GM19463 (cell line): ENCODE measurements around the gene GTF2H1.
"Not testable (repeated sequence)": the region's sequence is repeated elsewhere in the genome, so short reads cannot be mapped to it uniquely, and the experiment has no call there.

Experiments
- ATAC-seq: cut with Tn5 transposase; IDR thresholded peaks from one replicate; pipeline ENCODE4 v1.9.1; 2021; ENCODE audit warnings: mild to moderate bottlenecking, moderate library complexity; ENCODE audit not compliant: unreplicated experiment

The GTF2H1 gene

DNA sequence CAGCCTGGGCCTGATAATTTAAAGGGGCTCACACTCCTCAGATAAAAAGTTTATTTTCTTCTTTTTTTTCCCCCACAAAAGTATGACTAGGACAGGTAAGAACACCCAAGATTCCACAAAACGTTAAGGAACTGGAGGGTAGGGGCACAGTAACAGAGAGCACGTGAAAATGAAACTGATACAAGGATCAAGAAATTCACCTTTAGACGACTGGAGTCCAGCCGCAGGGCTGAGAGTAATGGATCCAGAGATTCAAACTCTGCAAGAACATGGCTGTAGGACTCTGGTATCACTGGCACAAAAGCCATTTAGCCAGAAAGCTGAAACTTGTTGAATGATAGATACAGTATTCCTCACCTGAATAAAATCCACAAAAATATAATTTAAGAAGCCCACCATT, 4.8 kb upstream of the GTF2H1 start:
- no peak for ATAC-seq

GRCh38 chr11:18319914-18320313, 2.5 kb upstream of the GTF2H1 start:
- ATAC-seq, result no peak

DNA sequence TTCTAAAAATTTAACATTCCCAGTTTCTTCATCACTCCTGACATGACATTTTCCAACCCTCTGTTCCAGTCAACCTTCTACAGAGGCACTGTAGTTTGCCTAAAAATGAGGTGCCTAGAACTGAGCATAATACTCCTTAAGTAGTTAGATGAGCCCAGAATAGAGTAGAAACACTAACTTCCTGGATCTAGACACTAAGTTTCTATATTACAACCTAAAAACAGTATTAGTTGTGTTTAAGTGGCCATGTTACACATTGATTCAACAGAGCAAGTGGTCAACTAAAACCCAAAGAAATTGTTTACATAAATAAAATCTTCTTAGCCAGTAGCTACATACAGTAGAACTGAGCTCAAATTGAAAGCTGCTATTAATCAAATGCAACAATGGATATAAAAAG, 1.8 kb upstream of the GTF2H1 start:
- ATAC-seq, result no peak

GRCh38 chr11:18321578-18321968, 794 bp upstream of the GTF2H1 start:
- ATAC-seq, result peak; percentile 1

DNA sequence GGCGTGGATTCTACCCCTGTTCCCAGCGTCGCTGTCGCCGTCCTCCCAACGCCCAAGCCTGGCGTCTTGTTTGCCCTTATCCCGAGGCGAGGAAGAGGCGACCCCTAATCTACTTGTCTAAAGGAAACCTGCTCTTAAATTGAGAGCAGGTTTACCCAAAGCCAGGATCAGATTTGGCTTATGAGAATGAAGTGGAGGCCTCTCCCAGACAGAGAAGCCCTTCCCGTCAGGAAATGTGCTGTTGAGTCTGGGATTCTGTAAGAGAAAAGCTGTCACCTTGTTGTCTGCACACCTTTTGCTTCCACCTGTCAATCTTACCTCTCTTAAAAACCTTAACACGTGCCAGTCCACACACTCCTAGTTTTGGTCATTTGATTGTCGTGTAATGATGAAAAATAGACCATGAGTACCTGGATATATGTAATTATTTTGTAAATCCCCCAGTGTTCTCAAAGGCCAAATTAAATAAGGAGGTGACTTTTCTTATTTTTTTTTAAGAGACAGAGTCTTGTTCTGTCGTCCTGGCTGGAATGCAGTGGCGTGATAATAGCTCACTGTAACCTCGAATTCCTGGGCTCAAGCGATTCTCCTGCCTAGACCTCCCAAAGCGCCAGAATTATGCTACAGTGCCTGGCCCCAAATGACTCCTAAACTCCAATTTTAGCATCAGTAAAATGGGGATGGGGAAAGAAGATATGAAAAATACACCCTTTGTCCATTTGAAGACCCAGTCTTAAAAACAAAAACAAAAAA, 627 bp downstream of the GTF2H1 start:
- no peak for ATAC-seq

- ATAC-seq, result not testable (repeated sequence)
Measured at GRCh38 chr11:18323881-18324280, 1.5 kb downstream of the GTF2H1 start.

DNA sequence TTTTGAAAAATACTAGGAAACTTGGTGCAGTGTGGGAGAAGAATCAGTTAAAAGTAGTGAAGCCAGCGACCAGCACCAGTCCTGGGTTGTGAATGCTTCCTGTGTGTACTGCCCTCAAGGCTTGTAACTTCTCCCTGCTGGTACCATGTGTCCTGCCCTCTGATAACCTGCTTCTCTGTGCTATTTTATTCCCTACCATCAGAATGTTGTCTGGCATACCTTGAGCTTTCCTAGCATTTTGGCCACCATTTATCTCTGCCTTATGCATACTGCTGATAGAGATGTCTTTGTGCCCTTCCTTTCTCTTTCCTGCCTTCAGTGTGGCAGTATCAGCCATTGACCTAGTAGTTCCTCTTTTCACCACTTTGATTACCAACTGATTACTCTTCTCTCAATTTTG, 2.0 kb downstream of the GTF2H1 start:
- no peak for ATAC-seq

GRCh38 chr11:18329196-18329870, 7.0 kb downstream of the GTF2H1 start:
- peak; percentile 62 for ATAC-seq

DNA sequence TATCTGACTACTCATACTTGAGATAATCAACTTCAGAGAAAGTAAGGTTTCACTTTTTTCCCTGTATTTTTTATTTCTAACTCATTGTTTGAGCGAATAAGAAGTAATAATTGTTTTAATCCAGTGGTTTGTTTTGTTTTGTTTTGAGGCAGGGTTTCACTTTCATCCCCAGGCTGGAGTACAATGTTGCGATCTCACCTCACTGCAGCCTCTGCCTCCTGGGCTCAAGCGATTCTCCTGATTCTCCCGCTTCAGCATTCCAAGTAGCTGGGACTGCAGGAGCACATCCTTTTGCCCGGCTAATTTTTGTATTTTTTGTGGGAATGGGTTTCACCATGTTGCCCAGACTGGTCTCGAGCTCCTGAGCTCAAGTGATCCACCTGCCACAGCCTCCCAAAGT, 8.6 kb downstream of the GTF2H1 start:
- ATAC-seq, result no peak

GRCh38 chr11:18332302-18332701, 9.9 kb downstream of the GTF2H1 start:
- no peak for ATAC-seq

GRCh38 chr11:18332891-18333290, 10.5 kb downstream of the GTF2H1 start:
- no peak for ATAC-seq

DNA sequence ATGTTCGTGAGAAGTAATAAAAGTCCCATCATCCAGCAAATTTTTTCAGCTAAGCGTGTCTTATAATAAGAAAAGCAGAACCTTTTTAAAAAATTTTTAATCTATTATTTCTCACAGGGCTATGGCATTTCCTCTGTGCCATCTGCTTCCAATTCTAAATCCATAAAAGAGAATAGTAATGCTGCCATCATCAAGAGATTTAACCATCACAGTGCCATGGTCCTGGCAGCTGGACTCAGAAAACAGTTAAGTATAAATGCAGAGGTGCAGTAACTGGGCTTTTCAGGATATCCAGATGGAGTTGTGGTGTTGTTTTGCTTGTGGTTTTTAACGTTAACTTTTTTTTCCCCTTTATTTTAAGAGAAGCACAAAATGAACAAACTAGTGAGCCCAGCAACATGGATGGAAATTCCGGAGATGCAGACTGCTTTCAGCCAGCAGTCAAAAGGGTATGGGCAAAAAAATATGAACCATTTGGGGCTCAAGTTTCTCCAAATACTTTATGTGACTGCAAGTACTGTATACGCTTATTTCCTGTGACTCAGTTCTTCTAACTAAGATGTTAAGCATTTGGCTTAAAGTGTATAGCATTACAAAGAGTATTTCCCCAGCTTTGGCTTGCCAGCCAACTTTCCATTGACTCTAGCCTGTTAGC, 25.2 kb downstream of the GTF2H1 start:
- no peak for ATAC-seq

GRCh38 chr11:18352581-18352980, 30.2 kb downstream of the GTF2H1 start:
- no peak for ATAC-seq

- ATAC-seq, result no peak
Measured at GRCh38 chr11:18358646-18359045, 36.3 kb downstream of the GTF2H1 start.

GRCh38 chr11:18361154-18361553, 38.8 kb downstream of the GTF2H1 start:
- no peak for ATAC-seq

GRCh38 chr11:18364495-18365073, 42.2 kb downstream of the GTF2H1 start:
- no peak for ATAC-seq

DNA sequence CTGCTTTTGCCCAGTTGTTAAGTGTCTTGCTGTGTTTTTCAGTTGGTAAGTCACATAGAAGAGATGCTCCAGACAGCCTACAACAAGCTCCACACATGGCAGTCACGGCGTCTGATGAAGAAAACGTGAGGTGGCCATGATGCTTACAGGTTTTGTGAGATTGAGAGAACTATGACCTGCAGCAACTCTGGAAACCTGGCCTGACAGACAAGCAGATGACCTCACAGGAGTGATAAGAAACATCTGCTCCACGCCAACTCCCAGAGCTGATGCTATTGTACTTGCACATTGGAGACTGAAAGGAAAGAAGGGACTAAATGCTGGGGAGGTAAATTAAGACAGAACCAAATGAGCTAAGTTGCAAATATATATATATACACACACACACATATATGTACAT, 43.4 kb downstream of the GTF2H1 start:
- ATAC-seq, result no peak

DNA sequence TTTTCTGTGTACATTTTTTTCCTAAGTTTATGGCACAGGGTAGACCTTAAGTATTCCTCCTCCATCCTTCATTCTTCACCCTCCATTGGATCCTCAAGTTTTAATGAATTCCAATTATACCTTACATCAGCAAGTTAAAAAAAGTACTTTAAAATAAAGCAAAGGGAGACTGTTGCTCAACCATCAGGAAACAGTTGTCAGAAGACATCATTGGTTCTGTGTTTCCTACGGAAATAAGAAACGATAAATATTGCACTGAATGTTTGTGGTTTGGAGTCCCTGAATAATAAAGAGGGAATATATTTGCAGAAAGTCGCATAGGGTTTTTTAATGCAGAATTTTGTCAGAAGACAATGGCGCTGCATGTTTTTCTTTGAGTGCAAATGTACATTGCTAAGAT, 43.9 kb downstream of the GTF2H1 start:
- ATAC-seq, result no peak

DNA sequence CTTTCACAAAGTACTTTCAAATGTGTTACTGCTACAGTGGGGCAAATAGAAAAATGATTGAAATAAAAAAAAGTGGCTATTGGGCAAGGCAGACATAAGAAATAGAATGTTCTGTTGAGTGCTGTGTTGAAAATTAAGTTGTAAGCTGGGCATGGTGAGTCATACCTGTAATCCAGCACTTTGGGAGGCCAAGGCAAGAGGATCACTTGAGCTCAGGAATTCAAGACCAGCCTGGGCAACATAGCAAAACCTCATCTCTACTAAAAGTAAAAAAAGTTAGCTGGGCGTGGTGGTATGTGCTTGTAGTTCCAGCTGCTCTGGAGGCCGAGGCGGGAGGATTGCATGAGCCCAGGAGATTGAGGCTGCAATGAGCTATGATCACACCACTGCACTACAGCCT, 45.1 kb downstream of the GTF2H1 start:
- ATAC-seq, result no peak

GRCh38 chr11:18368221-18368620, 45.9 kb downstream of the GTF2H1 start:
- ATAC-seq, result no peak

- ATAC-seq, result no peak
Measured at GRCh38 chr11:18369398-18369797, 47.0 kb downstream of the GTF2H1 start.

DNA sequence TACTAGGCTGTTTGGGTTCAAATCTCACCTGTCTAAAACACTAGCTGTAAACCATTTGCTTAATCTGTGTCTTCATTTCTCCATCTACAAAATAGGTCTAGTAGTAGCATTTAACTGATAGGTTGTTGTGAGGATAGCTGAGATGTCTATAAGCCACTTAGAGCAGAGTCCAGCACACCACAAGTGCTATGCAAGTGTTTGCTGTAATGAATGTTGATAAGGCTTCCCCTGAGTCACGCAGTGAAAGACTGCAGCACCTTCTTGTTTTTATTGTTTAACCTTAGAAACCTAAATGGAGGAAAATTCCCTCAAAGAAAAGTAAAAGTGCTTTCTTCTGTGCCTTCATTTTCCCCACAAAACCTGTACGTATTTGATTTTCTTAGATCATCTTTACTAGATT, 48.9 kb downstream of the GTF2H1 start:
- no peak for ATAC-seq
